Naive thymus-derived CD8-positive, alpha-beta T cell (primary cell): Measurements from ENCODE around the gene DNAJC11. TPM values are rescaled to one million over a fixed set of nuclear protein-coding genes. Genes with fewer than 3 reads are reported as not detected.

Experiments used
- polyA plus RNA-seq, 3 donors: library from polyadenylated mRNA; unstranded; fragments of 300-500 nt; fragmentation: Illumina TruSeq; gene quantifications; one replicate each; pipeline ENCODE4 v1.2.3, GENCODE V29; 2021
- total RNA-seq, 8 experiments: library from RNA in 2 of 8; stranded (reverse) in 2 of 8; gene quantifications; one replicate each; pipeline ENCODE4 v1.2.3 and lab custom pipeline; 2021 to 2026

The DNAJC11 gene
- total and polyA plus RNA-seq, 5 experiments from 2014 or later: 13.2 to 47.4 (median 22.5) TPM

Other genes starting within 250 kb of the DNAJC11 start
- 100 to 1,000 TPM; 378 to 381 TPM for gene TNFRSF25, start 235.6 kb downstream of the DNAJC11 start, total RNA-seq
- gene TNFRSF25, start 235.6 kb downstream of the DNAJC11 start, polyA plus RNA-seq: 10 to 100 TPM in 2 of 3 donors, 1 to 10 TPM in 1; 7.2 to 28.7 (median 10.6) TPM
- gene PLEKHG5, start 210.1 kb downstream of the DNAJC11 start, total RNA-seq: 1 to 10 TPM; 6.3 to 7.0 TPM
- gene PLEKHG5, start 210.1 kb downstream of the DNAJC11 start, polyA plus RNA-seq: 1 to 10 TPM in 1 of 3 donors, under 1 TPM in 2; 0.57 to 1.4 (median 0.59) TPM
- gene NOL9, start 147.3 kb downstream of the DNAJC11 start, total RNA-seq: 10 to 100 TPM; 81.3 to 93.0 TPM
- gene NOL9, start 147.3 kb downstream of the DNAJC11 start, polyA plus RNA-seq: 10 to 100 TPM; 10.4 to 19.4 (median 18.5) TPM
- not detected for gene TAS1R1, start 146.5 kb downstream of the DNAJC11 start, total RNA-seq
- gene TAS1R1, start 146.5 kb downstream of the DNAJC11 start, polyA plus RNA-seq: under 1 TPM in 1 of 3 donors, not detected in 2; 0.06 TPM
- 10 to 100 TPM; 64.5 to 73.2 TPM for gene ZBTB48, start 121.8 kb downstream of the DNAJC11 start, total RNA-seq
- 10 to 100 TPM in 2 of 3 donors, 1 to 10 TPM in 1; 9.8 to 30.0 (median 28.7) TPM for gene ZBTB48, start 121.8 kb downstream of the DNAJC11 start, polyA plus RNA-seq
- 10 to 100 TPM; 67.1 to 67.7 TPM for gene KLHL21, start 98.9 kb downstream of the DNAJC11 start, total RNA-seq
- gene KLHL21, start 98.9 kb downstream of the DNAJC11 start, polyA plus RNA-seq: 10 to 100 TPM; 15.7 to 26.4 (median 16.3) TPM
- gene PHF13, start 88.1 kb downstream of the DNAJC11 start, total RNA-seq: 1 to 10 TPM; 8.4 to 8.5 TPM
- gene PHF13, start 88.1 kb downstream of the DNAJC11 start, polyA plus RNA-seq: 1 to 10 TPM; 1.4 to 4.3 (median 3.2) TPM
- 10 to 100 TPM; 28.7 to 30.7 TPM for gene THAP3, start 76.9 kb downstream of the DNAJC11 start, total RNA-seq
- 10 to 100 TPM; 20.1 to 26.5 (median 25.4) TPM for gene THAP3, start 76.9 kb downstream of the DNAJC11 start, polyA plus RNA-seq
- 10 to 100 TPM; 32.6 to 37.1 TPM for gene CAMTA1, start 83.6 kb upstream of the DNAJC11 start, total RNA-seq
- gene CAMTA1, start 83.6 kb upstream of the DNAJC11 start, polyA plus RNA-seq: 10 to 100 TPM; 47.3 to 78.3 (median 67.4) TPM